PFSK-1 (cell line): ENCODE measurements around the gene GANAB.

Experiments
- FOXP2 ChIP-seq: optimal IDR thresholded peaks from 2 replicates; pipeline ENCODE3; 2011; ENCODE audit warnings: borderline replicate concordance, control low read depth, inconsistent platforms; ENCODE audit not compliant: insufficient read depth; ENCODE audit errors: extremely low read length, extremely low read depth
- POLR2AphosphoS5 ChIP-seq: IDR thresholded peaks from 2 replicates; pipeline ENCODE4 v1.6.1; 2012; ENCODE audit warnings: low read depth, mild to moderate bottlenecking, control low read depth, low read length, moderate library complexity
- TAF1 ChIP-seq: IDR thresholded peaks from 2 replicates; pipeline ENCODE4 v1.6.1; 2012; ENCODE audit warnings: low read length, control low read depth, borderline replicate concordance; ENCODE audit not compliant: insufficient read depth
- TF ChIP-seq, protein P1 (sequence below), 2 experiments: IDR thresholded peaks; 2 replicates each; pipeline versions ENCODE4 v1.6.1 to v1.8.0; 2011 to 2012; ENCODE audit warnings: low read depth in 2 of 2, low read length in 2 of 2, control low read depth in 1 of 2, inconsistent platforms in 1 of 2, mild to moderate bottlenecking in 1 of 2, moderate library complexity in 1 of 2; ENCODE audit not compliant: insufficient read depth in 1 of 2

DNA sequence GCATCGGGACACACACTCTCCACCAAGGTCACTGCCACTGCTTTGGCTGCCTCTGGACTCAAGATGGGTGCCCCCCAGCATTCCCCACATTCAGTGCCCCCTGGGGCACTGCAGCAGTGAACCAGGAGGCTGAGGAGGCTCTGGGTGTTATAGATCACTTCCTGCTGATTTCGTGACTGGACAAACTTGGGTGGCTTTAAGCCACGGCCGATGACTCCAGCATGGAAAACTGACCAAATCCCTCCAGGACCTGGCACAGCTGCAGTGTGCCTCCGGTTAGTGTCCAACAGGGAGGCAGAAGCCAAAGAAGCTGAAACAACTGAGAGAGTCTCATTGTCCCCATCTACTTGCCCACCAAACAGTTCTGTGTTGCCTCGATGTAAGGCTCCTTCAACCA is 1.2 kb upstream of the GANAB start:
- TF ChIP-seq POLR2AphosphoS5: no peak
- TF ChIP-seq, protein P1, sequence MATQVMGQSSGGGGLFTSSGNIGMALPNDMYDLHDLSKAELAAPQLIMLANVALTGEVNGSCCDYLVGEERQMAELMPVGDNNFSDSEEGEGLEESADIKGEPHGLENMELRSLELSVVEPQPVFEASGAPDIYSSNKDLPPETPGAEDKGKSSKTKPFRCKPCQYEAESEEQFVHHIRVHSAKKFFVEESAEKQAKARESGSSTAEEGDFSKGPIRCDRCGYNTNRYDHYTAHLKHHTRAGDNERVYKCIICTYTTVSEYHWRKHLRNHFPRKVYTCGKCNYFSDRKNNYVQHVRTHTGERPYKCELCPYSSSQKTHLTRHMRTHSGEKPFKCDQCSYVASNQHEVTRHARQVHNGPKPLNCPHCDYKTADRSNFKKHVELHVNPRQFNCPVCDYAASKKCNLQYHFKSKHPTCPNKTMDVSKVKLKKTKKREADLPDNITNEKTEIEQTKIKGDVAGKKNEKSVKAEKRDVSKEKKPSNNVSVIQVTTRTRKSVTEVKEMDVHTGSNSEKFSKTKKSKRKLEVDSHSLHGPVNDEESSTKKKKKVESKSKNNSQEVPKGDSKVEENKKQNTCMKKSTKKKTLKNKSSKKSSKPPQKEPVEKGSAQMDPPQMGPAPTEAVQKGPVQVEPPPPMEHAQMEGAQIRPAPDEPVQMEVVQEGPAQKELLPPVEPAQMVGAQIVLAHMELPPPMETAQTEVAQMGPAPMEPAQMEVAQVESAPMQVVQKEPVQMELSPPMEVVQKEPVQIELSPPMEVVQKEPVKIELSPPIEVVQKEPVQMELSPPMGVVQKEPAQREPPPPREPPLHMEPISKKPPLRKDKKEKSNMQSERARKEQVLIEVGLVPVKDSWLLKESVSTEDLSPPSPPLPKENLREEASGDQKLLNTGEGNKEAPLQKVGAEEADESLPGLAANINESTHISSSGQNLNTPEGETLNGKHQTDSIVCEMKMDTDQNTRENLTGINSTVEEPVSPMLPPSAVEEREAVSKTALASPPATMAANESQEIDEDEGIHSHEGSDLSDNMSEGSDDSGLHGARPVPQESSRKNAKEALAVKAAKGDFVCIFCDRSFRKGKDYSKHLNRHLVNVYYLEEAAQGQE (IDR thresholded peaks at IDR 0.05; ENCODE audit: insufficient read depth in 1 of 2, low read depth in 2 of 2, low read length in 2 of 2): no peak
- TF ChIP-seq TAF1: no peak
- TF ChIP-seq FOXP2: no peak
